Measurements from ENCODE around the gene RC3H2. TPM values are rescaled to one million over a fixed set of nuclear protein-coding genes. Genes with fewer than 3 reads are reported as not detected.
"Not testable (repeated sequence)": the region's sequence is repeated elsewhere in the genome, so short reads cannot be mapped to it uniquely, and the experiment has no call there.

RC3H2 gene
- total RNA-seq, 1 donor from 2014 or later, result 38.3 TPM

DNA sequence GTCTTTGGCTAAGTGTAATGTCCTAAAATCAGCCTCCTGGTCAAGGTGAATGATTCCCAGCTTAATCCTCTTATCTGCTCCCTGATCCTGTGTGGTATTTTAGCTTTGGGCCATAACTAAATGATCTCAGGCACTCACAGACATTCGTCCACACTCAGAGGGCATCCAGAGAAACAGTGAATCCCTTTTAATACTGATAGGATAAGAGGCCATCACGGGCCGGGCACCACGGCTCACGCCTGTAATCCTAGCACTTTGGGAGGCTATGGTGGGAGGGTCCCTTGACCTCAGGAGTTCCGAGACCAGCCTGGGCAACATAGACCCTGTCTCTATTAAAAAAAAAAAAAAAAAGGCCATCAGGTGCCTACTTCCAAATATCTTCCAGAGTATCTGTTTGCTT lies 83.1 kb downstream of the RC3H2 start:
- Mint-ChIP-seq H3K9me3 (no peaks in the 10 kb centered on the region), H3K36me3 (ENCODE audit: low read depth) (peaks cover 57% of the 10 kb centered on the region), H3K27me3 (ENCODE audit: low read depth) (no peaks in the 10 kb centered on the region), H3K4me1 (ENCODE audit: low read depth) (peaks cover 16% of the 10 kb centered on the region), H3K4me3 (ENCODE audit: low read depth) (no peak overlapping the region), H3K27ac (no peak overlapping the region)
- intact Hi-C loops (cut with micrococcal nuclease), result no loop called here
- DNase-seq (ENCODE audit: low spot score), result no peak

DNA sequence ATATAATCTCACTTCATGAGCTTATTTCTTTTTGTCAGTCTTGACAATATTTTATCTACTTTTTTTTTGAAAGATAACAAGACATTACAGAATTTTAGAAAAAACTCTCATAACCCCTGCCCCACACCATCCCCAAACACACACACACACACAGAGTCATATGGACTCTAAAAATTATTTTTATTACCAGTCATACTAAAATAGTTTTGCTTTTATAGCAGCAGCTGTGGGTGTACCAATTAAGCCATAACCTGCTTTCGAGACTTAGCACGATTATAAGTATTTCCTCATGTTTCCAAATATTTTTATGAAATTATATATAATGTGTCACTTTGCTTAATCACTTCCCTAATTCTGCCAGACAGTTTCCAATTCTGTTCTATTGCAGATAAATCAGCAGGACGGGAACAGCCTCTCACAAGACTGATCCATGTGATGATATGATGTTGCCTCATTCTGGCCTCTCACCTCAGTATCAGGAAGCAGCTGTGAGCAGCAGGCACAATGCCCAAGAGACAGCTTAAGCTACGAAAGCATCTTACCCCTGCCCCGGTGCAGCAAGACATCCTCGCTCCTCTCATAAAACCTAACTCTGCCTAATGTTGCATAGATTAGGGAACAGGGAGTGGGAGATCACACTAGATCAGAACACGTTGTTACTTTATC lies 83.7 kb downstream of the RC3H2 start:
- Mint-ChIP-seq H3K27ac (peak overlapping the region; percentile 36), H3K36me3 (ENCODE audit: low read depth) (peaks cover 59% of the 10 kb centered on the region)
- intact Hi-C loops (cut with micrococcal nuclease), result no loop called here

DNA sequence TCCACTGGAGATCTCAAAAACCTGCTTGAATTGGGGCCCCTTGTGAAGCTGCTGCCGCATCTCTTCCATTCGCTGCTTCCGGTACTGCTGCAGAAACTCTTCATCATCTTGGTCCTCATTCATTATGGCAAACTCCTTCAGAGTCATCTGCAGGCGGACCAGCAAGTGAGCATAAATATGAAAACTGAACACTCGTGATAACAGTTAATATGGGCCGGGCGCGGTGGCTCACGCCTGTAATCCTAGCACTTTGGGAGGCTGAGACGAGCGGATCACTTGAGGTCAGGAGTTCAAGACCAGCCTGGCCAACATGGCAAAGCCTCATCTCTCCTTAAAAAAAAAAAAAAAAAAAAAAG lies 84.7 kb downstream of the RC3H2 start:
- Mint-ChIP-seq H3K27ac (no peak overlapping the region), H3K4me1 (ENCODE audit: low read depth) (peaks cover 20% of the 10 kb centered on the region)

More for the DNA sequence above, 83.7 kb downstream of the RC3H2 start:
- H3K4me3 Mint-ChIP-seq (ENCODE audit: low read depth), result no peak overlapping the region
- H3K4me1 Mint-ChIP-seq (ENCODE audit: low read depth), result peaks cover 16% of the 10 kb centered on the region
- H3K9me3 Mint-ChIP-seq, result no peaks in the 10 kb centered on the region
- H3K27me3 Mint-ChIP-seq (ENCODE audit: low read depth), result no peaks in the 10 kb centered on the region
- DNase-seq (ENCODE audit: low spot score), result no peak

DNA sequence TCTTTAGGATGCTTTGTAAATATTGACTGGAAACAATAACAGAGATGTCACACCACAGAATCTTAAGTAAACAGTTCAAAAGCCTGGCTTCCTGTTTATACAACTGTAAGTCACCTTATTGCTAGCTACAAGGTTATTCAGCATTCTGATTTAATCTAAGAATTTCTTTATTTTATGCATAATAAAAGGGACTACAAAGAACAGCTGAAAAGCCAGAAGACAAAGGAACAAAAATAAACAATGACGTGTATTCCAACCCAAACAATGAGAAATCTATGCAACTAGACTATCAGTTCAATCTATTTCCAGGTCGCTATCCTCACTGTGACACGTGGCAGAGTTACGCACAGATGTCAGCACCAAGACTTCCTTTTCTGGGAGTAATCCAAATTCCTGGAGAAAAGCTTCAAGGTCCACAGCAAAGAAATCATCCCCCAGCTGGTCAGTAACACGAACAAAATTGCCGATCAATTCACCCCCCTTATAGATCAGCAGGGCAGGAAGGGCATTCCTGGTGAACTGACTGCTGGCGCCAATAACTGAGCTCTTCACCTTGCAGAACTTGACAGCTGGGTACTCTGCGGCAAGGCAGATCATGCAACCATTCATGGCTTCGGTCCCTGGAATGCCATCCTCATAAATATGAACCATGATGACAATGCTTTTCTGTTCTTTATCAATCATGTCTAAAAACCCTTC lies 85.2 kb downstream of the RC3H2 start:
- H3K4me1 Mint-ChIP-seq (ENCODE audit: low read depth), result peaks cover 22% of the 10 kb centered on the region
- no peak overlapping the region for H3K4me3 Mint-ChIP-seq (ENCODE audit: low read depth)
- no peaks in the 10 kb centered on the region for H3K9me3 Mint-ChIP-seq
- intact Hi-C loops (cut with micrococcal nuclease), result no loop called here
- H3K27me3 Mint-ChIP-seq (ENCODE audit: low read depth), result no peaks in the 10 kb centered on the region
- peaks cover 56% of the 10 kb centered on the region for H3K36me3 Mint-ChIP-seq (ENCODE audit: low read depth)
- no peak for DNase-seq (ENCODE audit: low spot score)
- H3K27ac Mint-ChIP-seq, result no peak overlapping the region

More for the DNA sequence above, 84.7 kb downstream of the RC3H2 start:
- no peaks in the 10 kb centered on the region for H3K27me3 Mint-ChIP-seq (ENCODE audit: low read depth)
- intact Hi-C loops (cut with micrococcal nuclease), result no loop called here
- no peaks in the 10 kb centered on the region for H3K9me3 Mint-ChIP-seq
- DNase-seq (ENCODE audit: low spot score), result no peak
- H3K4me3 Mint-ChIP-seq (ENCODE audit: low read depth), result no peak overlapping the region
- peaks cover 54% of the 10 kb centered on the region for H3K36me3 Mint-ChIP-seq (ENCODE audit: low read depth)

DNA sequence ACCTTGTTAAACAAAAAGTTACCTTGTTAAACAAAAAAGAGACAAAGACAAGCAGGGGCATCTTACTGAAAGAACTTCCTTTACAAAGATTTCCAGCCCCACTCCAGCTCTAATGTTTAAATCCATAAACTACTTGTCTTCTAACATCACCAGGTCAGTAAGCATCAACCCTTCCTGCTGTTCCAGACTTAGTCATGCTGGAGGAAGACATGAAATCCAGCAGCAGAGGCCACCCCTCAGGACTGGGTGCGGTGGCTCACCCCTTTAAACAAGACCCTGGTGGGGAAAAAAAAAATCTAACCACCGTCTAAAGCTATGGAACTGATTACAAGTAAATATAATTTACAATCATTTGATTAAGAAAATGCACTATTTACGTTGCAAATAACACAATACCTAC lies 85.8 kb downstream of the RC3H2 start:
- H3K27me3 Mint-ChIP-seq (ENCODE audit: low read depth), result no peaks in the 10 kb centered on the region
- no peak overlapping the region for H3K27ac Mint-ChIP-seq
- H3K4me3 Mint-ChIP-seq (ENCODE audit: low read depth), result no peak overlapping the region
- H3K36me3 Mint-ChIP-seq (ENCODE audit: low read depth), result peaks cover 52% of the 10 kb centered on the region
- H3K9me3 Mint-ChIP-seq, result no peaks in the 10 kb centered on the region
- DNase-seq (ENCODE audit: low spot score), result no peak
- peaks cover 18% of the 10 kb centered on the region for H3K4me1 Mint-ChIP-seq (ENCODE audit: low read depth)
- intact Hi-C loops (cut with micrococcal nuclease), result no loop called here

DNA sequence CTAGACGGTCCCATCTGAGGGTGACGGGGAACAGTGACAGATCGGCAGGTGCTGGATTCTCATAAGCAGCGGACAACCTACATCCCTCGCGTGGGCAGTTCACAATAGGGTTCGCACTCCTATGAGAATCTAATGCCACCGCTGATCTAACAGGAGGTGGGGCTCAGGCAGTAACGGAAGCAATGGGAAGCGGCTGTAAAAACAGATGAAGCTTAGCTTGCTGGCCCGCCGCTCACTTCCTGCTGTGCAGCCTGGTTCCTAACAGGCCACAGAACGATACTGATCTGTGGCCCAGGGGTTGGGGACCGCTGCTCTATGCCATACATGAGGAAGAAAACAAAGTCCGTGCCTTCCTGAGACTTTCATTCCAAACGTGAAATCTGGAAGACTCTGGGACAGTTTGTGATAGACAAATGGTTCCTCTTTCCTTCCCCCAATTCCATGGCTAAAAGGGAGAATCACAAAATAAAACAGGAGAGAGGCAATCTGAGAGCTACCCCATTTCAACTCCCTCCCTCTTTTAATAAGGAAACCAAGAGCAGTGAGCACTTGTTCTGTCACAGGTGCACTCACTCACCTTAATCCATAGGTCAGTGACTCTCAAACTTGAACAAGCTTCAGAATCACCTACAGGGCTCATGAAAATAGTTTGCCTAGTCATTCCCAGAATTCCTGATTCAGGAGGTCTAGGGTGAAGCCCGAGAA lies 88.8 kb downstream of the RC3H2 start:
- no peak for DNase-seq (ENCODE audit: low spot score)
- Mint-ChIP-seq H3K27ac (peak overlapping the region; percentile 73), H3K27me3 (ENCODE audit: low read depth) (no peaks in the 10 kb centered on the region), H3K9me3 (no peaks in the 10 kb centered on the region), H3K36me3 (ENCODE audit: low read depth) (peaks cover 32% of the 10 kb centered on the region), H3K4me3 (ENCODE audit: low read depth) (peak overlapping the region; percentile 18), H3K4me1 (ENCODE audit: low read depth) (peaks cover 18% of the 10 kb centered on the region)
- intact Hi-C loops (cut with micrococcal nuclease), result no loop called here

DNA sequence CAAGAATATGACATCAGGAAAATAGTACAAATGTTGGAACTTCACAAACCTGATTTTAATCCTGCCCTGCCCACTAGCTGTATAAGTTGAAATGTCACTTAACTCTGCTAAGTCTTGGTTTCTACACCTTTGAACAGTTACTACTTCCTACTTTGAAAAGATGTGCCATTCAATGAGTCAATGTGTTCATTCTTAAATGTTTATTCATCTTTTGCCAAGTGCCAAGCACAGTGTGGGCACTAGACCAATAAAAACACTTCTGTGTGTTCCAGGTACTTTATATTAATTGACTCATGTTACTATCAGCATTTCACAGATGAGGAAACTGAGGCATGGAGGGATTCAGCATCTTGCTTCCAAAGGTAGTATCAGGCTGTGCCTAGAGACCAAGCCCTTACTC lies 89.6 kb downstream of the RC3H2 start:
- Mint-ChIP-seq H3K4me3 (ENCODE audit: low read depth) (no peak overlapping the region), H3K27me3 (ENCODE audit: low read depth) (no peaks in the 10 kb centered on the region), H3K36me3 (ENCODE audit: low read depth) (peaks cover 27% of the 10 kb centered on the region), H3K27ac (no peak overlapping the region), H3K4me1 (ENCODE audit: low read depth) (peaks cover 18% of the 10 kb centered on the region), H3K9me3 (no peaks in the 10 kb centered on the region)
- no peak for DNase-seq (ENCODE audit: low spot score)
- intact Hi-C loops (cut with micrococcal nuclease), result no loop called here

DNA sequence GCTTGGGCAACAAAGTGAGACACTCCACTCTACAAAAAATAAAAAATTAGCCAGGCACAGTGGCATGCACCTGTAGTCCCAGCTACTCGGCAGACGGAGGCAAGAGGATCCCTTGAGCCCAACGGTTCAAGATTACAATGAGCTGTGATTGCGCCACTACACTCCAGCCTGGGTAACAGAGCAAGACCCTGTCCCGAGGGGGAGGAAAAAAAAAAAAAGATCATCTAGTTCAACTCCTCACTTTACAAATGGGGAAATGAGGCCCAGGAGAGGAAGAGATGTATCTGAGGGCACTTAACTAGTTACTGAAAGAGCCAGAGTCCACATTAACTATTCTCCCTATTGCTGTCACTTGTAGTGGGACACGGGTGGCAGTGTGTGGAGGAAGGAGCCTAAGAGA lies 90.6 kb downstream of the RC3H2 start:
- Mint-ChIP-seq H3K27ac (no peak overlapping the region), H3K27me3 (ENCODE audit: low read depth) (no peaks in the 10 kb centered on the region), H3K9me3 (no peaks in the 10 kb centered on the region), H3K4me3 (ENCODE audit: low read depth) (no peak overlapping the region), H3K4me1 (ENCODE audit: low read depth) (peaks cover 18% of the 10 kb centered on the region), H3K36me3 (ENCODE audit: low read depth) (peaks cover 18% of the 10 kb centered on the region)
- no peak for DNase-seq (ENCODE audit: low spot score)
- intact Hi-C loops (cut with micrococcal nuclease), result no loop called here

DNA sequence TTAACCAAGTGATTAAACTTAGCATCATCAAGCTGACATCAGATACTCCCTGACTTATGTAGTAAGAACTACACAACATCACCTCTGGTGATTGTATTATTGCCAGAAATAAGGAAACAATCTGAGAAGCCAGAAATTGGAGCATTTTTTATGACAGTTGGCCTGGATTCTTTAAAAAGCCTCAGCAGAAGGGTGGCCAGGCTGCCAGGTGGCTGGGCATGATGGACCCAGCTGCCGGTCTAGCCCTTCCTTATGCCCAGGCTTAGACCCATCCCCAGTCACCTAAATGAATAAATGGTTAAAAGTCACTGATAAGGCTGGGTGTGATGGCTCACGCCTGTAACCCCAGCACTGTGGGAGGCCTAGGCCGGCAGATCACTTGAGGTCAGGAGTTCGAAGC lies 92.4 kb downstream of the RC3H2 start:
- H3K27me3 Mint-ChIP-seq (ENCODE audit: low read depth), result no peaks in the 10 kb centered on the region
- H3K4me3 Mint-ChIP-seq (ENCODE audit: low read depth), result no peak overlapping the region
- DNase-seq (ENCODE audit: low spot score), result no peak
- H3K27ac Mint-ChIP-seq, result no peak overlapping the region
- peaks cover 33% of the 10 kb centered on the region for H3K4me1 Mint-ChIP-seq (ENCODE audit: low read depth)
- intact Hi-C loops (cut with micrococcal nuclease), result no loop called here
- no peaks in the 10 kb centered on the region for H3K9me3 Mint-ChIP-seq
- peaks cover 13% of the 10 kb centered on the region for H3K36me3 Mint-ChIP-seq (ENCODE audit: low read depth)

DNA sequence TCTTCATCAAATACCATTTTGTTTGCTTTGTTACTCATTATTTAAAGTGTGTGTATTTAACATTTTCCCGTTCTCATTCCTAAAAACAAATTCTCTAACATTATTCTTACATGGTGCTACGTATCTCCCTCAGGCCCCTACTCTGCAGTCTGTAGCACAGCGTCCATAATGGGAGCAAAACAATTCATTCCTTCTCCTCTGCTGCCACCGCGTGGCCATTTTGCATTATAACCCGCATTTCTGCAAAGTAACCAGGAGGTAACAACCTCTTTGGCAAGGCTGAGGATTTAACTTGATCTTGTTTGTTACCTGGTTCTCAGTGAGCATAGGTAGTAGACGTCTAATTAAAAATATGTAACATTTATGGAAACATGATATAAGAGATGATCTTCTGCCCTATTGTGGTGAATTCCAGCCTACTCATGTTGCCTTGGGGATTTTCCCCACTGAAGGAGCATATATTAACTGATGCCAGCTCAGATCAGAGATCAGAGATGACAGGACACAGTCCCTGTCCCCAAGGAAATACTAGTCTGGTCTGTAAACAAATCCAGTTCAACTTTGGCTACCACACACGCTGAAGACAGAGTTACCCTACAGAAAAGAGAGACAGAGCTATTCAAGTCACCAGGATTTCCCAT lies 94.7 kb downstream of the RC3H2 start:
- Mint-ChIP-seq H3K27ac (no peak overlapping the region), H3K4me1 (ENCODE audit: low read depth) (peaks cover 30% of the 10 kb centered on the region)
- DNase-seq (ENCODE audit: low spot score), result peak; percentile 52

DNA sequence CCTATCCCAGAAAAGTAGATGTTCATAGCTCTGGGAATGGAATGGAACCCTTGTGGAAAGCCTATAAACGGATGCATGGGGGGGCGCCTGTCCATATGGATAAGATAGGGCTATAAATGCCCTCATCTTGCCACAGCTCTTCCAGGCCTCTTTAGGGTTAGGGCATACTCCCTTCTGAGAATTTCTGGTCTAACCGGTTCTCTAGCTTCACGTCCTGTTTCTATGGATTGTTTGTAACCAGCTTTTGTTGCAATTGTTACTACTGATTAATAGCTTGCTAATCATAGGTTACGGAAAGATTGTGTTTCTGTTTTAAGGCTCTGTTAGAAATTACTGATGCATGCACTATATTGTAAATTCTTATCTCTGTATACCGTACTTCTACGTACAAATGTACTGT lies 95.9 kb downstream of the RC3H2 start:
- not testable (repeated sequence) for H3K27ac Mint-ChIP-seq; DNase-seq (ENCODE audit: low spot score); H3K9me3 Mint-ChIP-seq; H3K4me3 Mint-ChIP-seq (ENCODE audit: low read depth); H3K27me3 Mint-ChIP-seq (ENCODE audit: low read depth); H3K36me3 Mint-ChIP-seq (ENCODE audit: low read depth)
- intact Hi-C loops (cut with micrococcal nuclease), result loop anchor here (5.0 kb wide), 2 partner anchors 247 to 418 kb away; no protein-coding TSS in a partner anchor
- H3K4me1 Mint-ChIP-seq (ENCODE audit: low read depth), result peaks cover 29% of the 10 kb centered on the region

More for the DNA sequence above, 94.7 kb downstream of the RC3H2 start:
- no peak overlapping the region for H3K4me3 Mint-ChIP-seq (ENCODE audit: low read depth)
- peaks cover 8% of the 10 kb centered on the region for H3K9me3 Mint-ChIP-seq
- H3K27me3 Mint-ChIP-seq (ENCODE audit: low read depth), result peaks cover 2% of the 10 kb centered on the region
- intact Hi-C loops (cut with micrococcal nuclease), result loop anchor here (1.0 kb wide), 1 partner anchor 345 kb away; no protein-coding TSS in a partner anchor
- peaks cover 1% of the 10 kb centered on the region for H3K36me3 Mint-ChIP-seq (ENCODE audit: low read depth)

DNA sequence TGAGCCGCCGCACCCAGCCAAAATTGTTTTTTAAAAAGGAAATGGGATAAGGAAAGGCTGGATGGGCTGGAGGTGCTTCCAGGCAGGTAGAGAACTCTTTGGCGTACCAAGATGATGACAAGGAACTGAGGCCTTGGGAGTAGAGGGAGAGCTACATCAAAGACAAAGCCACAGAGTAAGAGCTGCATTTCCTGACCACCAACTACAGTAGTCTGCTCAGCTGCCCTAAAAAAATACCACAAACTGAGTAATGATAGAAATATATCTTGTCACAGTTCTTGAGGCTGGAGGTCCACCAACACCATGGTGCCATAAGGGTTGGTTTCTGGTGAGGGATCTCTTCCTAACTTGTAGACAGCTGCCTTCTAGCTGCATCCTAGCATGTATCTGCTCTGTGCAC lies 97.0 kb downstream of the RC3H2 start:
- Mint-ChIP-seq H3K36me3 (ENCODE audit: low read depth) (no peaks in the 10 kb centered on the region), H3K27ac (no peak overlapping the region), H3K27me3 (ENCODE audit: low read depth) (peaks cover 6% of the 10 kb centered on the region), H3K4me1 (ENCODE audit: low read depth) (peaks cover 29% of the 10 kb centered on the region), H3K4me3 (ENCODE audit: low read depth) (no peak overlapping the region), H3K9me3 (peaks cover 8% of the 10 kb centered on the region)
- DNase-seq (ENCODE audit: low spot score), result no peak
- intact Hi-C loops (cut with micrococcal nuclease), result loop anchor here (5.0 kb wide), 2 partner anchors 246 to 419 kb away; no protein-coding TSS in a partner anchor
